NB4 (cell line): ENCODE measurements around the gene LEFTY2.
"Not testable (repeated sequence)": the region's sequence is repeated elsewhere in the genome, so short reads cannot be mapped to it uniquely, and the experiment has no call there.

Experiments
- DNase-seq: peaks from one replicate; pipeline ENCODE4 v3.0.0; 2010; ENCODE audit warnings: low read depth
- H3K4me3 ChIP-seq: one replicate; pipeline ENCODE4 v1.5.1; 2011; ENCODE audit warnings: mild to moderate bottlenecking, low read depth, low read length, moderate library complexity
- MYC ChIP-seq: IDR thresholded peaks from 2 replicates; pipeline ENCODE4 v1.6.1; 2011; ENCODE audit warnings: low read depth, low read length
- POLR2A ChIP-seq: IDR thresholded peaks from 2 replicates; pipeline ENCODE4 v1.6.1; 2011; ENCODE audit warnings: mild to moderate bottlenecking; ENCODE audit not compliant: insufficient read length; ENCODE audit errors: extremely low read depth
- TF ChIP-seq, protein P1 (sequence below): IDR thresholded peaks from one replicate; pipeline ENCODE4 v1.5.1; 2012; ENCODE audit warnings: low read depth, low read length
- TF ChIP-seq, protein P2 (sequence below): IDR thresholded peaks from 2 replicates; pipeline ENCODE4 v1.6.1; 2011; ENCODE audit warnings: low read depth, low read length

Gene LEFTY2

DNA sequence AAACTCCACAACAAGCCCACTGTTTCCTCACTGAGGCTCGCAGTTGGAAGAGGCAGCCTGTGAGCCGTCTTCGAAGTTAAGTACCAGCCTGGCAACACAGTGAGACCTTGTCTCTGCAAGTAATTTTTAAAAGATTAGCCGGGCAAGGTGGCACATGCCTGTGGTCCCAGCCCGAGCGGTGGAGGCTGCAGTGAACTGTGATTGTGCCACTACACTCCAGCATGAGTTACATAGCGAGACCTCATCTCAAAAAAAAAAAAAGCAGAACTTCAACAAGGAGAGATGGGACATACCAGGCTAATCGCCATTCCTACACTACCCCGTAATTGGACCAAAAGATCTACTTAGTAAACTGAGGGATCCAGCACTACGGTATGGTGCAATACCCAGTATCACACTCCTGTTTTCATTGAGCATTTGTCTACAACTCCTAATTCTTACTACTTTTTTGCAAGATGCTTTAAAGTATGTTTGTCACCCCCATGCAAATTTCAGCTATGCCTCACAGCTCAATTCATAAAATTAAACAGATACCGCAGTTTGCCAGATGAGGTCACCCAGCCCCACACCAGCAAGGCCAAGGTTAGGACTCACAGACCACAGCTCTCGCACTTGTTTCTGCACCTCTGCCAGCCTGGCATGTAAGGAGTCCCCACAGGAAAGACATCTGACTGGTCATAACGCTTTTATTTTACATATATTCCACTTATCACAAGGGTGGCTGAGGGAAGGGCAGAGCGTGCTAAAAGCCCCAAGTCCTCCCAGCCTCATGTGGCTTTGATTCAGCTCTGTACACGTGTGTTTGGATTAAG is 37.1 kb upstream of the LEFTY2 start:
- H3K4me3 ChIP-seq: no peak overlapping the region
- TF ChIP-seq POLR2A (no peak), MYC (no peak)
- TF ChIP-seq, protein P1, sequence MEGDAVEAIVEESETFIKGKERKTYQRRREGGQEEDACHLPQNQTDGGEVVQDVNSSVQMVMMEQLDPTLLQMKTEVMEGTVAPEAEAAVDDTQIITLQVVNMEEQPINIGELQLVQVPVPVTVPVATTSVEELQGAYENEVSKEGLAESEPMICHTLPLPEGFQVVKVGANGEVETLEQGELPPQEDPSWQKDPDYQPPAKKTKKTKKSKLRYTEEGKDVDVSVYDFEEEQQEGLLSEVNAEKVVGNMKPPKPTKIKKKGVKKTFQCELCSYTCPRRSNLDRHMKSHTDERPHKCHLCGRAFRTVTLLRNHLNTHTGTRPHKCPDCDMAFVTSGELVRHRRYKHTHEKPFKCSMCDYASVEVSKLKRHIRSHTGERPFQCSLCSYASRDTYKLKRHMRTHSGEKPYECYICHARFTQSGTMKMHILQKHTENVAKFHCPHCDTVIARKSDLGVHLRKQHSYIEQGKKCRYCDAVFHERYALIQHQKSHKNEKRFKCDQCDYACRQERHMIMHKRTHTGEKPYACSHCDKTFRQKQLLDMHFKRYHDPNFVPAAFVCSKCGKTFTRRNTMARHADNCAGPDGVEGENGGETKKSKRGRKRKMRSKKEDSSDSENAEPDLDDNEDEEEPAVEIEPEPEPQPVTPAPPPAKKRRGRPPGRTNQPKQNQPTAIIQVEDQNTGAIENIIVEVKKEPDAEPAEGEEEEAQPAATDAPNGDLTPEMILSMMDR: no peak
- TF ChIP-seq, protein P2, sequence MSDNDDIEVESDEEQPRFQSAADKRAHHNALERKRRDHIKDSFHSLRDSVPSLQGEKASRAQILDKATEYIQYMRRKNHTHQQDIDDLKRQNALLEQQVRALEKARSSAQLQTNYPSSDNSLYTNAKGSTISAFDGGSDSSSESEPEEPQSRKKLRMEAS: no peak
- DNase-seq: peak; percentile 52

DNA sequence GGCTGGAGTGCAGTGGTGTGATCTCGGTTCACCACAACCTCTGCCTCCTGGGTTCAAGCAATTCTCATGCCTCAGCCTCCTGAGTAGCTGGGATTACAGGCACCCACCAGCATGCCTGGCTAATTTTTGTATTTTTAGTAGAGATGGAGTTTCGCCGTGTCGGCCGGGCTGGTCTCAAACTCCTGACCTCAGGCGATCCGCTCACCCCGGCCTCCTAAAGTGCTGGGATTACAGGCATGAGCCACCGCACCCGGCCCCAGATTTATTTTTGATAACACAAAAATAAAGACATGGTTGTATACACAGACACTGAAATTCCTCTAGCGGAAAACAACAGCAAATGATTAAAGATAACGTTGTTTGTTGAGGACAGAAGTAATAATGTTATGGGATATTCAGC is 34.1 kb upstream of the LEFTY2 start:
- not testable (repeated sequence) for H3K4me3 ChIP-seq, DNase-seq

DNA sequence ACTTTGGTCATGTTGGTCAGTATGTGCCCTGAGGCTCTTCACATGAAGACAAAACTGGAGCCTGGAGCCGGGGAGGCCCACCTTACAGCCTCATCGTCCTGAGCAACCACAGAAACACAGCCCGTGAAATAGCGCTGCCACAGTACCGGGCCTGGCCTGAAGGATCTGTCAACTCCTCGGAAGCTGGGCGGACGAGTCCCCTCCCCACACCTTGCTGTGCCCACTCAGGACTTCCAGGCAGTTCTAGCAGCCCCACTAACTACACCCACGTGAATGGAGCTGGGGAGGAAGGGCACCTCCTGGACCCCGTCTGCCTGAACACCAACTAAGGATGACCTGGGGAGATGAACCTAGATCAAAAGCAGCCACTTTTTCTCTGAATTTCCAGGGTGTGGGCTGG is 33.4 kb upstream of the LEFTY2 start:
- no peak overlapping the region for H3K4me3 ChIP-seq
- no peak for DNase-seq
- TF ChIP-seq, protein P1: no peak
- no peak for TF ChIP-seq MYC
- TF ChIP-seq, protein P2: no peak
- no peak for TF ChIP-seq POLR2A

DNA sequence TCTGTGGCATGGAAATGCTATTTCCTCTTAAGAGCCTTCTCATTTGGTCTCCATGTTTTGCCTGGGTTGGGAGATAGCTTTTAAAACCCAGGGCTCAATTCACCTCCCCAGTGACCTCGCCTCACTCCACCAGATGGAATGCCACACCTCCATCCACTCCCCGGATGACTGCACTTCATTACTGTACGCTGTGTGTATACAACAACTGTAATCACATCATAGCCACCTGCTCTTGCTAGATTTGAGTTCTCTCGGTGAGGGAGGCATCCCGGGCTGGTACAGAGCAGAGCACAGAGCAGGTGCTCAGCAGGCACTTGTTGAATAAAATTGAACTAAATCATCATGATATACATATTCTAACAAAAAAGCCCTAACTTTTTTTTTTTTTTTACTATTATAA is 32.1 kb upstream of the LEFTY2 start:
- no peak overlapping the region for H3K4me3 ChIP-seq
- DNase-seq: no peak
- TF ChIP-seq MYC: no peak
- TF ChIP-seq, protein P1: no peak
- TF ChIP-seq POLR2A: no peak
- TF ChIP-seq, protein P2: no peak

DNA sequence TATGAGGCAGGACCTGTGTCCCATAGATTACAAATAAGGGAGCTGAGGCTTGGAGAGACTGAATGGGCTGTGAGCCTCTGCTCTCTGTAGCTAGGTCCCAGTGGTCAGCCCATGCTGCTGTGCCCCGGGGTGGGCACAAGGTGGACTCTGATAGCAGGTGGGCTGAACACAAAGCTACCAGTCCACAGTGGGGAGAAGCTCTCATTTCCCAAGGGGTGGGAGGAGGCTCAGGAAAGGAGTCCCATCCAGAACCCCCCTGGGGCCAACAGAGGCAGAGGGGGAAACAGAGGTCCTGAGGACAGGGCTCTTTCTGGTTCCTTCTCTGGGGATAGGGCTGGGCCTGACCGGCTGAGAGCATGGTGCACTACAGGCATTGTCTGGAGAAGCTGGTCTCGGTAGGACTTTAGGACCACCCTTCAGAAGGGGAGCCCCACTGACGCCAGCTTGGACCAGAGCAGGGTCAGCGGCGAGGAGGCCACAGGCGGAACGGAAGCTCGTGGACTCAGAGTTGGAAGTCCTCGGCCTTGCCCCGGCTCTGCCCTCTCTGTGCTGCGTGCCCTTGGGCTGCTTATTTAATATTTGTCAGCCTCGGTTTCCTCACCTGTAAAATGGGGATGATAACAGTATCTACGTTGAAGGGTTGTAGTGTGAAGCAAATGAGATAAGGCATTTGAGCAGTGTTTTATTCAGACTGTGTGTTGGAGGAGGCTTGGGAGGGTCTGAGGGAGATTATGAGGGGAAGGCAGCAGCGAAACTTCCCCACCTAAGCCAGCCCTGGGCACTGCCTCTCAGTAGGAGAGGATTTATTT is 31.5 kb upstream of the LEFTY2 start:
- TF ChIP-seq, protein P1: no peak
- TF ChIP-seq, protein P2: no peak
- TF ChIP-seq POLR2A: no peak
- TF ChIP-seq MYC: no peak
- no peak overlapping the region for H3K4me3 ChIP-seq
- DNase-seq: no peak

DNA sequence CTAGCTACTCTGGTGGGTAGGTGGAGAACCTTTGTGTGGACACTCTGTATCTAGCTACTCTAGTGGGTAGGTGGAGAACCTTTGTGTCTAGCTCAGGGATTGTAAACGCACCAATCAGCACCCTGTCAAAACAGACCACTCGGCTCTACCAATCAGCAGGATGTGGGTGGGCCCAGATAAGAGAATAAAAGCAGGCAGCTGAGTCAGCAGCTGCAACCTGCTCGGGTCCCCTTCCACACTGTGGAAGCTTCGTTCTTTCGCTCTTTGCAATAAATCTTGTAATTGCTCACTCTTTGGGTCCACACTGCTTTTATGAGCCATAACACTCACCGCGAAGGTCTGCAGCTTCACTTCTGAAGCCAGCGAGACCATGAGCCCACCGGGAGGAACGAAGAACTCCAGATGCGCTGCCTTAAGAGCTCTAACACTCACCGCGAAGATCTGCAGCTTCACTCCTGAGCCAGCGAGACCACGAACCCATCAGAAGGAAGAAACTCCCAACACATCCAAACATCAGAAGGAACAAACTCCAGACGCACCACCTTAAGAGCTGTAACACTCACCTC is 29.7 kb upstream of the LEFTY2 start:
- not testable (repeated sequence) for H3K4me3 ChIP-seq, DNase-seq

DNA sequence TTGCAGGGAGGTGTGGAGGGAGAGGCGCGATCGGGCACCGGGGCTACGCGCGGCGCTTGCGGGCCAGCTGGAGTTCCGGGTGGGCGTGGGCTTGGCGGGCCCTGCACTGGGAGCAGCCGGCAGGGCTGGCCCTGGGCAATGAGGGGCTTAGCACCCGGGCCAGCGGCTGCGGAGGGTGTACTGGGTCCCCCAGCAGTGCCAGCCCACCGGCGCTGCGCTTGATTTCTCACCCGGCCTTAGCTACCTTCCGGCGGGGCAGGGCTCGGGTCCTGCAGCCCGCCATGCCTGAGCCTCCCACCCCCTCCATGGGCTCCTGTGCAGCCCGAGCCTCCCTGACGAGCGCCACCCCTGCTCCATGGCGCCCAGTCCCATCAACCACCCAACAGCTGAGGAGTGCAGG is 28.7 kb upstream of the LEFTY2 start:
- H3K4me3 ChIP-seq, DNase-seq: not testable (repeated sequence)
